GM19468 (cell line): ENCODE results near the gene LIMS2.

Source experiments
- ATAC-seq: cut with Tn5 transposase; IDR thresholded peaks from one replicate; pipeline ENCODE4 v1.9.1; 2021; ENCODE audit warnings: mild to moderate bottlenecking, moderate library complexity, moderate number of reproducible peaks; ENCODE audit not compliant: unreplicated experiment; ENCODE audit errors: extremely low read depth

The LIMS2 gene

DNA sequence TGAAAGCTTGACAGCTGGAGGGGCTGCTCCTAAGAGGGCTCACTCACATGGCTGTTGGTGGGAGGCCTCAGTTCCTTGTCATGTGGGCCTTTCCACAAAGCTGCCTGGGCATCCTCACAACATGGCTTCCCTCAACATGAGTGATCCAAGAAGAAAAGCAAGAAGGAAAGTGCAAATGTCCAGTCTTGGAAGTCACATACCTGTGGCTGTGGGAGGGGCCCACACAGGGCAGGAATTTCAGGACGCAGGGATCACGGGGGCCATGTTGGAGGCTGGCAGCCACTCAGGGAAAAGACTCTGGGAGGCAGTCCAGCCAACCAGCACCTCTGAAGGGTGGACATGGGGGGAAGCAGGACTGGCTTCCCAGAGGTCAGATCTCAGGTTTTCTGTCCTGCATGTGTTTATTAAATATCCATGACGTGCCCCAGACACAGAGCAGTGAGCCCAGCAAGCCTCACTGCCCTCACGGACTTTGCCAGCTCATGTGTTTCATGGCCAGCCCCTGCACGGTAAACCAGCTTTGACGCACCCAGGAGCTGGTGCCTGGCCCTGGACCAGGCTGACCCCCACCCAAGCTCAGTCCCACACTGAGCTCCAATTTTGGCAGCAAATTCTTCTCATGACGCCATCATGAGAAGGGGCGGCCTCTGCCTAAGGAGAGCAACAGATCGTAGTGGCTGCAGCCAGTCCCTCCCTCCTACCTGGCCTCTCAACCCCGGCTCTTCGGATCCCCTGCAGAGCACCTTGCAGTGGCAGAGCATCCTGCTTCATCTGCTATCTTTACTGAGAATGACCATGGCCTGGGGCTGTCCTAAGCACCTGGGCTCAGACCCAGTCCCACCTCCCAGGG is 64.0 kb downstream of the LIMS2 start:
- no peak for ATAC-seq

DNA sequence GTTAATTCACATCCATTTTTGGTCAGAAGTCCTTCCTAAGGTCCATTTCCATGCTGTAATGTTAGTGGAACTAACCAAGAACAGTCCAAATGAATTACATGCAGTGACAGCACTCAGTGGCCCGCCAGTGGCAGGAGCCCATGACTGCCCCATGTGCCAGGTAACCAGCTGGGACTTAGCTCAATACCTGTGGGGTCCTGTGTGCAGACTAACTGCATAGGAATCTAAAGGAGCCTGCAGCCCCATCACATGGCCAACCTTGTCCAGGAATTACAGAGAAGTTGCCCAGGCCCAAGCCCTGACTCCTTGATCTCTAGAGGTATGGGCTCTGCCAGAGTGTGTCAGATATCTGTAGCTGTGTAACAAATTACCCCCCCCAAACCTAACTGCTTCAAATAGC is 64.8 kb downstream of the LIMS2 start:
- no peak for ATAC-seq

DNA sequence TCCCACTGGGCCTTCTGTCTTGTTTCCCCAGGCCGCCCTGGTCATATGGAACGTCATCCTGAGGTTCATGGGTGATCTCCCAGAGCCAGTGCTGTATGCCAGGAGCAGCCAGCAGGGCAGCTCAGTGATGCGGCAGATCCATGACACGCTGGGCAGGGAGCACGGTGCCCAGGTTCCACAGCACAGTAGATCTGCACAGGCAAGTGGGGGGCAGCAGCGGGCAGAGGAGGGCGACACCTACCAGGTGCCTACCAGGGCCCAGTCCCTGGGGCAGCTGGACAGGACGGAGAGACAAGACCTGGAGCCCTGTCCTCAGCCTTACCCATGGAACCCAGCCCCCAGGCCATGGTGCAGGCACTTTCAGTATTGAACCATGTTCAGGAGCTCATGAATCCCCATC is 65.5 kb downstream of the LIMS2 start:
- ATAC-seq: no peak

DNA sequence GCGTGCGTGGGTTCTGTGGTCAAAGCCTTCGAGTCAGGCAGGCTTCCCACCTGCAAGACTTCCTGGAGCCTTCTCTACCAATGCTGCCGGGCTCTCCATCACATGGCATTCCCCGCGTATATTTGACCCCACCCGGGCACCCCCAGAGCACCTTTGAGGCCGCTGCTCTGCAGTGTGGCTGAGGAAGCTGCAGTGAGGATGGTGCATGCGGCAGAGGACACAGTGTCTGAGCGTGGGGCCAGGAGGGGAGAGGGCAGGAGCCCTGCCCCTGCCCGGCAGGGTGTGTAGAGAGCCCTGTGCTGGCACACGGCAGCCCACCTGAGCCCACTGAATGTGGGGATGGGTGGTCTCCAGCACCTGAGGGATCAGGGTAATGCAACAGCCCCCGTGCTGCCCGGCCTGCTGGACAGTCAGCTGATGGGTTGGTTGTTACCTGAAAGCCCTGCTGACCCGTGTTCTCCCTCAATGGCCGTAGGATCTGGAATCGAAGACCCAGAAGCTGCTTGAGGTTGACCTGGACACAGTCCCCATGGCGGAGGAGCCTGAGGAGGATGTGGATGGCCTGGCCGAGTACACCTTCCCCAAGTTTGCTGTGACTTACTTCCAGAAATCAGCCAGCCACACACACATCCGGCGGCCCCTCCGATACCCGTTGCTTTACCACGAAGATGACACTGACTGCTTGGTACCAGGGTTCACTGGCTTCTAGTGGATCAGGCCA is 66.1 kb downstream of the LIMS2 start:
- ATAC-seq: no peak

DNA sequence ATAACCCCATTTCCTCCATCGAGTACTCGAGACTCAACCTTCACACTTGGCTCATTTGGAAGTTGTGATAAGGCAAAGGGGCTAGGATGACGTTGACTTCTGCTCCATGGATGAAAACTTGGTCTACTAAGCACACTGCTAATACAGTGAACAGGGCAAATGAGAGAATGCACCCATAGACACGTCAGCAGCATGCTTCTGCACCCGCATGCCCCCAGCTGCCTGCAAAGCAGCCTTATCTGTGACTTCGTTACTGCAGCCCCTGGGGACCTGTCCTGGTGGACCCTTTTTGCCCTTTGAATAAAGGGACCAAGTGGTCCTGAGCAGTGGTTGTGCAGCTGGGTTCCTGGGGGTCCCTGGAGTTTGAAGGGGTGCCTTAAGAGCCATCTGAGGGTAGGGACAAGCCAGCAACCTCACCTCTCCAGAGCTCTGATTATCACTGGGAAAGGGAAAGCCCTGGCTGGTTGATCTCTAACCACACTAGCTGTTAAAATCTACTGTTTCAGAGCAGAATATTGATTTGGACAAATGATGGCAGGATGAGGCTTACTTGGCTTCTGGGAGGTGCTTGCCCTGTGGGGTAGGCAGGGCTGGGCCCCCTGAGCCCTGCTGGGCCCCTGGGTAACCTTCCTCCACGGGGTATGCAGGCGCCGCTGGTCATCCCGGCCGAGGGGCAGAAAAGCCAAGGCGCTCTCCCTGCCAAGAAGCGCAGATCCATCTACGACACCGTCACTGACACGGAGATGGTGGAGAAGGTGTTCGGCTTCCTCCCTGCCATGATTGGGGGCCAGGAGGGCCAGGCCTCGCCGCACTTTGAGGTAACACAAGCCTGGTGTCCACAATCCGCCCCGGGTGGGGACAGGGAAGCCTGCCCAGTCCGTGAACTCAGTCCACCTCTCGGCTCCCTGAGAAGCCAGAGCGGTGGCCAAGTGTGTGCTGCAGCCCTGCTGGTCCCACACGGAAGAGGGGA is 67.0 kb downstream of the LIMS2 start:
- ATAC-seq: no peak

DNA sequence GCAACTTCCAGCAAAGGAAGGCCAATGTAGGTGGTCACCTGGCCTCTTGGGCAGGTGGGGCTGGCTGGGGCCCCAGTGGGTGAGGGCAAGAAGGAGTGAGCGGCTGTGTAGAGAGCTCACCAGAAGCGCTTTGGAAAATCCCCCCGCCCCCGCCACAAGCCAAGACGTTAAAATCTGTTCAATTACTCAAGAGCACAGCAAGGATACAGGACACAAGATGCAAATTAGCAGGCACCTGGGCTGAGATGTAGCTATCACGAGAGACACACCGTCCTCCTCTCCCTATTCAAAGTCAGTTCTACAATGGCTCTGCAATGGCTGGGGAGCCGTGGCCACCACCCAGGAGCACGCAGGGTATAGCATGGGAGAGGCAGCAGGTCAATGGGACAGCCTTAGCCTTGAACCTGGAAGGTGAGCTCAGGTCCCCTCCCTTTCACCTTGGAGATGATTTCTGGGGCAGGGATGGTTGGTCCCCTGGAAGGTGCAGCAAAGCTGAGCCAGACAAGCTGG is 67.9 kb downstream of the LIMS2 start:
- no peak for ATAC-seq

DNA sequence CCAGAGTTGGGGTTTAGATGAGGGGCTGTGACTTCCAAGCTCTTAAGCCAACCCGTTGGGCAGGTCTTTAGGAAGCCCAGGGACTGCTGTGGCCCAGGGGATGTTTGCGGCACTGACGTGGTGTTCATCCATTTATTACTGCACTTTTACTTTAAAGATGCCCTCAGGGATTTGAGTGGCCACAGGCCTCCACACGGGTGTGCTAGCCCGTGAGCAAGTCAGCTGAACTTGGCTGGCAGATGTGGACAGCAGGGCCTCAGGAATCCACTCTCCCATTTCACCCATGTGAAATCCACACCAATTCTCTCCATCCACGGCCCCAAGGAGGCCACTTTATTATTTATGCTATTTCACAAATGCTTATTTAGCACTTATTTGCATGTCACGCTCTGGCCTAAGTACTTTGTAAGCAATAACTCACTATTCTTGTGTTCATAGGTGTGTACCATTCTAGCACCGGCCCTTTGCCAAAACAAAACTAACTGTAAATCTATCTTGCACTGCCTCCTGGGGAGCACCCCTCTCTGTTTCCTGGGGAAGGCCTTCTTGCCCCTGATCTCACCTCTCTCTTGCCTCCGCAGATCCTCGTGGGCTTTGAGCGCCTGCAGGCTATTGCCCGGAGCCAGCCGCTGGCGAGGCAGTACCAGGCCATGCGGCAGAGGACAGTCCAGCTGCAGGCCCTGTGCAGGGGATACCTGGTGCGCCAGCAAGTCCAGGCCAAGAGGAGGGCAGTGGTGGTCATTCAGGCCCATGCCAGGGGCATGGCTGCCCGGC is 68.5 kb downstream of the LIMS2 start:
- ATAC-seq: no peak

DNA sequence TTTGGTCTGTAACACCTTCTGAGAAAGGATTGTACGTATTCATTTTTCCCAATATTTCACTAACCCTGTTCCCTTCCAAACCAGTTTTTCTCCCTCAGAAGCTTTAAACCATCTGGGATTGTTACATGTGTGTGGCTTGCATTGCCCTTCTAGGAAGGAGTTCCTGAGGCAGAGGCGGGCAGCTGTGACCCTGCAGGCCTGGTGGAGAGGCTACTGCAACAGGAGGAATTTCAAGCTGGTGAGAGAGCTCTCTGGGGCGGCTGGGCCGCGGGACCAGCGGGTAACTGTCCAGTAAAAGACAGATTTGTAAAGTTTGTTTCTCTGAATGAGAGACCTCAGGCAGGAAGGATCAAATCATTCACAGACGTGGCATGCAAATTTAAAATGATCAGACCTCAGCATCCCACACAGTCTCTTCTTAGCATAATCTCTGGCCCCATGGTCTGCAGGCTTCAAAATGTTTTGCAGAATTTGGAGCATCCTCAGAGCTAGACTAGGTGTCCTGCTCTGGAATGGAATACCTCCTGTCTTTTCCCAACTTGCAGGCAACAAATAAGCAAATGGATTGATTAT is 69.6 kb downstream of the LIMS2 start:
- no peak for ATAC-seq

DNA sequence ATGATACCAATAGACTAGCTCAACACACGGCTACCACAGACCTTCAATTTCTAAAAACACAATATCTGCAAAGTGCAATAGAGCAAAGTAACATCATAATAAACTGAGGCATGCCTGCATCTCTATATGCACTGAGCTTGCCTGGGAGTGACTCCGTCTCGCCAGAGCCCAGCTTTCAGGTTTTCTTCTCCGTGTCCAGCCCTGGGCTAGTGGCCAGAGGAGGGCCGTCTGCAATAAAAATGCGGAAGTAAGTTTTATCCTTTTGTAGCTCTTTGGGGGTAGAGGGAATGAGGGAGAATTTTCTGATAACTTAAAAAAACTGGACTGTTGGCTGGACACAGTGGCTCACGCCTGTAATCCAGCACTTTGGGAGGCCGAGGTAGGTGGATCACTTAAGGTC is 70.3 kb downstream of the LIMS2 start:
- no peak for ATAC-seq

DNA sequence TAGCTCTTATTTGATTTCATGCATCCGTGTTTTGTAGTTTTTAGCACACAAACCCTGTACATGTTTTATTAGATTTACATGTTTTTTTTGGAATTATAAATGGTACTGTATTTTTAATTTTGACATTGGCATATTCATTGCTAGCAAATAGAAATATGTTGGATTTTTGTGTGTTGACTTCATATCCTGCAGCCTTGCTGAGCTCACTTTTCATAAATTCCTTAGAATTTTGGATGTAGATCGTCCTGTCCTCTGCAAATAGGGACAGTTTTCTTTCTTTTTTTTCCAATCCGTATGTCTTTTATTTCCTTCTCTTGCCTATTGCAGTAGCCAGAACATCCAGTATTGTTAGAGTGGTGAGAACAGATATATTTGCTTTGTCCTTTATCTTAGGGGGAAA is 76.1 kb downstream of the LIMS2 start:
- no peak for ATAC-seq

DNA sequence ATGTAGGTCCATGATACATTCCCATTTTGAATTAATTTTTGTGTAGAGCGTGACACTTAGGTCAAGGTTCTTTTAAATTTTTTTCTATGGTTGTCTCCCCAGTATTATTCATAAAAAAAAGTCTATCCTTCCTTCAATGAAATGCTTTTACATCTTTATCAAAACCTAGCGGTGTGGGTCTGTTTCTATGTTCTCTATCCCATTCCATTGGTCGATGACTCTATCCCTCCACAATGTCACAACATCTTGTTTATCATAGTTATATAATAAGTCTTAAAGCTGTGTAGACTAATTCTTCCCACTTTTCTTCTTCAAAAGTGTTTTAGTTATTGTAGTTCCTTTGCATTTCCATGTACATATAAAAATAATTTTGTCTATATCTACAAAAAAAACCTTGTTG is 76.6 kb downstream of the LIMS2 start:
- ATAC-seq: no peak

DNA sequence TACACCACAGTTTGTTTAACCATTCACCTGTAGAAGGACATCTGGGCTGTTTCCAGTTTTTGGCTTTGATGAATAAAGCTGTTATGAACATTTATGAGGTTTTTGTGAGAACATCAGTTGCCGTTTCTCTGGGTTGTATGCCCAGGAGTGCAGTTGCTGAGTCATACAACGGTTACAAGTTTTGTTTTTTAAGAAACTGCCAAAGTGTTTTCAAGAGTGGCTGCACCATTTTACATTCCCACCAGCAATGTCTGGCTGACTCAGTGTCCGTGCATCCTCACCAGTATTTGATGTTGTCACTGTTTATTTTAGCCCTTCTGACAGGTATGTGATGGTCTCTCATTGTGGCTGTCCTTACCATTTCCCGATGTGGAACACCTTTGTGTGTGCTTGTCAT is 77.3 kb downstream of the LIMS2 start:
- ATAC-seq: no peak

DNA sequence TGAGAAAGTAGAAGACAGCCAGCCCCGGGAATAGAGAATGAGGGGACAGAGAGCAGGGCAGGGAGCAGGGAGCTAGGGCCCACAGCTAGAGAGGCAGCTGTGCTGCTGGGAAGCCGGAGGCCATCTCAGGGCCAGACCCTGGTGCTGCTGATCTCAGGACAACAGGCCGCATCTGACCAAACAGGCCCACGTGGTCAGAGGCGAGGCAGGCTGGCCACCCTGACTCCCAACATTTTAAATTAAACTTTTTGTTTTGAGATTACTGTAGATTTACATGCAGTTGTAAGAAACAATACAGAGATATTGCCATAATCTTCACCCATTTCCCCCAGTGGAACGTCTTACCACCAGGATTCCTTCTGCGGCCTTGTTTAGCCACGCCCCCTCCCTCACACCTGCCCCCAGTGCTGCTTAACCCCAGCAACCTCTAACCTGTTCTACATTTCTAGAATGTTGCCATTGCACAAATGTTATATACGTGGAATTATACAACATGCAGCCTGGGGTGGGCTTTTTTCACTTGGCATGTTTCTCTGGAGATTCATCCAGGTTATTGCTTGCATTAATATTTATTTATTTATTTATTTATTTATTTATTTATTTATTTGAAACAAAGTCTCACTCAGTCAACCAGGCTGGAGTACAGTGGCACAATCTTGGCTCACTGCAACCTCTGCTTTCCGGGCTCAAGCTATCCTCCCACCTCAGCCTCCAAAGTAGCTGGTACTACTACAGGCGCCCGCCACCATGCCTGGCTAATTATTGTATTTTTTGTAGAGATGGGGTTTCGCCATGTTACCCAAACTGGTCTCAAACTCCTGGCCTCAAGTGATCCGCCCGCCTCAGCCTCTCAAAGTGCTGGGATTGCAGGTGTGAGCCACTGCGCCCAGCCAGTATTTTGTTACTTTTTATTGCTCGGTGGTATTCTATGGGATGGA is 78.0 kb downstream of the LIMS2 start:
- no peak for ATAC-seq

DNA sequence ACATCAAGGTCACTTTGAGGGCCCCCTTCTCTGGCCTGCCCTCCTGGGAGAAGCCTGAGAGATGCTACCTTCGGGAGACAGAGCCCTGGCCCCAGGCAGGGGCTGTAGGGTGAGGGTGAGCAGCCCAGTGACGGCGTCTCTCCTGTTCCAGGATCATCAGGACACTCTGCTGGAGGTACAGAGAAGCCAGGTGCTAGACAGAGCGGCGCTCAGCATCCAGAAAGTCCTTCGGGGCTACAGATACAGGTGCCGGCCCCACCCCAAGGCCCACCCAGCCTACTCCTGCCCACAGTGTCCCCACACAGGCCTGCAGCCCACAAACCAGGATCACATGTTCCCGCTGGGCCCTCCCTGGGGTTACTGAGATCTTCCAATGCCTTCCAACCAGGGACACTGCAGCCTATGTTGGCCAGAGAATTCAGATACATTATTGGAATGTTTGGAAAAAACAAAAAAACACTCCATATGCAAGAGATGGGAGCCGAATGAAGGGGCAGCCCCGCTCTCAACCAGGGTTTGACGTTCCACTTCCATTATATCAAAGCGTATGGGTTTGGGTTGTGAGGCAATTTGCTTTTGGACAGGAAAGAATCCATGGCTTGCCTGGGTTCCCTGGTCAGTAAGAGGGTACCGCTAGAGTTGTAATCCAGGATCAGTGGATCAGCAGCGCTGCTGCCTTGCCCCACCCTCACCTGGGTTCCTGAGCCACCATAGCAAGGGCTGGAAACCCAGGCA is 78.9 kb downstream of the LIMS2 start:
- no peak for ATAC-seq

DNA sequence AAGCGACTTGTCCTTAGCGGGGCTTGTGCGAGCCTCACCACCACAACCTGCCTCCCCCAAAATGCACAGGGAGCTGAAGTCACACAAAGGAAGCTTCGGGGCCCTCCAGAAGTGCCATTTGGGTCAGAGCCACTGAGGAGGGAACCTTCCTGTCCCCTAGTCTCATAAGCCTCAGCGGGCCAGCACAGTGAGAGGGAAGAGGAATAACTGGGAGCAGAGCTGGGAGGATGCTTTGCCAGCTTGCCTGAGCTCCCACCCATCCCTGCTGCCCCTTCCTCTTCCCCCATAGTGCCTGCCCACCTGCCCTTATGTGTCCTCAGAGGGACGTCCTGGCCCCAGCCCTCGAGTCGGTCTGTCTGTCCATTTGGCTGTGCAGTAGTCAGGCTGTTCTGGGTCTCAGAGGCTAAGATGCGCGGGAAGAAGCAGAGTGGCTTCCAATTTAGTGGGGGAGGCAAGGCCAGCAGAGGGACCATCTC is 81.2 kb downstream of the LIMS2 start:
- no peak for ATAC-seq

DNA sequence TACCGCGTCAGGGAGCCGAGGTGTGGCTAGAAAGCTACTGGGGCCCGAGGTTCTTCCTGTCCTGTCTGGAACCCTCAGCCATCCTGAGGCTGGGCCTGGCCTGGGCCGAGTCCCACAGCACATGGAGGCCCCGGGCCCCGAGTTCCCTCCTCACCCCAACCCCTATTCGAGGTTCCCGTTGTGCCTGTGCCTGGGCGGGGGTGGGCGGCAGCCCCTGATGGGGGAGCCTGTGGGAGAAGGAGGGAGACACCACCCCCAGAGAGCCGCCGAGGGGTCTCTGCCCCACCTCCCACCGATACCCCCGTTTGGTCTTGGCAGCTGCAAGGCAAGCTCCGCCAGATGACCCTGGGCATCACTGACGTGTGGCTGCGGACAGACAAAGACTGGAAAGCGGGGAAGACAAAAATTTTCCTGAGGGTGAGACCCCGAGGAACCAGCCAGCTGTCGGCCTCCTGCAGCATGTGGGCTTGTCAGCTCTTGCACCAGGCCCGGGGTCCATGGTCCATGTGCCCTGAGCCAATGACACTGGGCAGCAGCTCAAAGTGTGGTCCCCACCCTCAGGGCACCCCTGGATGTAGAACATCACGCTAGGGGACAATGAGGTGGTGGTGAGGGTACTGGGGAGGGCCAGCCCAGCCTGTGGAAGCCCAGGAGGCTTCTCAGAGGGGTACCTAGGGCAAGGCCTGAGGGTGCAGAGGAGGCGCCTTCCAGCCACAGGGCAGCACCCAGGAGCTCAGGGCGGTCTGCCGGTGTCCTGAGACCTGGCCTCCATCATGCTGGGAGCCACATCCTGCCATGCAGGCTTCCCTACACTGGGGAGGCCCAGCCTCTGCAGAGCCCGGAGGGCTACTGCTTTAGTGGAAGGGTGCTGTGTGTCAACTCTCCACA is 81.9 kb downstream of the LIMS2 start:
- no peak for ATAC-seq
